NCI-H2171 treated with DMSO at 0.1 percent for 48 hours (cell line): Measurements from ENCODE around the gene CCL1.

Source experiments
- DNase-seq: peaks from one replicate; lab custom pipeline; 2025; lab: John Stamatoyannopoulos, UW

The CCL1 gene

GRCh38 chr17:34383216-34383615 lies 20.2 kb upstream of the CCL1 start:
- no peak for DNase-seq

- peak; percentile 72 for DNase-seq
Measured at GRCh38 chr17:34382621-34383124, 19.6 kb upstream of the CCL1 start.

GRCh38 chr17:34379868-34380267 lies 16.8 kb upstream of the CCL1 start:
- no peak for DNase-seq

- DNase-seq, result no peak
Measured at GRCh38 chr17:34378664-34379101, 15.7 kb upstream of the CCL1 start.

GRCh38 chr17:34377078-34377823 lies 14.2 kb upstream of the CCL1 start:
- no peak for DNase-seq

GRCh38 chr17:34375426-34375997 lies 12.5 kb upstream of the CCL1 start:
- DNase-seq, result no peak

GRCh38 chr17:34374457-34374856 lies 11.4 kb upstream of the CCL1 start:
- peak; percentile 33 for DNase-seq

GRCh38 chr17:34371405-34372100 lies 8.5 kb upstream of the CCL1 start:
- no peak for DNase-seq

GRCh38 chr17:34370997-34371395 lies 8.0 kb upstream of the CCL1 start:
- DNase-seq, result no peak

- no peak for DNase-seq
Measured at GRCh38 chr17:34370376-34370996, 7.5 kb upstream of the CCL1 start.

- DNase-seq, result no peak
Measured at GRCh38 chr17:34369571-34369970, 6.5 kb upstream of the CCL1 start.

- DNase-seq, result no peak
Measured at GRCh38 chr17:34368946-34369500, 6.0 kb upstream of the CCL1 start.

- no peak for DNase-seq
Measured at GRCh38 chr17:34368196-34368945, 5.3 kb upstream of the CCL1 start.

- no peak for DNase-seq
Measured at GRCh38 chr17:34367486-34368195, 4.6 kb upstream of the CCL1 start.

- DNase-seq, result no peak
Measured at GRCh38 chr17:34366529-34367107, 3.6 kb upstream of the CCL1 start.

- no peak for DNase-seq
Measured at GRCh38 chr17:34366010-34366409, 3.0 kb upstream of the CCL1 start.

GRCh38 chr17:34365340-34365739 lies 2.3 kb upstream of the CCL1 start:
- no peak for DNase-seq

- DNase-seq, result no peak
Measured at GRCh38 chr17:34364751-34365150, 1.7 kb upstream of the CCL1 start.

GRCh38 chr17:34361478-34362061 lies 1.5 kb downstream of the CCL1 start:
- DNase-seq, result peak; percentile 100
